NT2/D1 (cell line): ENCODE results near the gene CEMIP.

ENCODE experiments used
- DNase-seq: peaks from one replicate; pipeline ENCODE4 v3.0.0-alpha.2; 2011; ENCODE audit warnings: low read depth, low spot score
- H3K27me3 ChIP-seq: 2 replicates; pipeline ENCODE4 v1.6.0; 2011; ENCODE audit warnings: mild to moderate bottlenecking; ENCODE audit not compliant: insufficient read length, insufficient read depth
- H3K36me3 ChIP-seq: 2 replicates; pipeline ENCODE4 v1.6.1; 2011; ENCODE audit warnings: mild to moderate bottlenecking, low read length, mixed read lengths; ENCODE audit not compliant: insufficient read depth, insufficient read length
- H3K4me1 ChIP-seq: 2 replicates; pipeline ENCODE4 v1.5.1; 2011; ENCODE audit not compliant: insufficient read depth, insufficient read length
- H3K4me3 ChIP-seq: 2 replicates; pipeline ENCODE4 v1.5.1; 2011; ENCODE audit warnings: low read depth; ENCODE audit not compliant: insufficient read length
- H3K9ac ChIP-seq: 2 replicates; pipeline ENCODE4 v1.6.0; 2011; ENCODE audit warnings: low read depth; ENCODE audit not compliant: insufficient read length
- H3K9me3 ChIP-seq: 2 replicates; pipeline ENCODE4 v1.5.1; 2011; ENCODE audit warnings: mild to moderate bottlenecking, low read length; ENCODE audit not compliant: insufficient read depth
- SUZ12 ChIP-seq: IDR thresholded peaks from 2 replicates; pipeline ENCODE4 v1.6.1; 2011; ENCODE audit not compliant: insufficient read length, insufficient read depth; ENCODE audit errors: extremely low read depth
- YY1 ChIP-seq: IDR thresholded peaks from 2 replicates; pipeline ENCODE4 v1.6.1; 2011; ENCODE audit not compliant: insufficient read length, insufficient read depth
- ZNF274 ChIP-seq: IDR thresholded peaks from 2 replicates; pipeline ENCODE4 v1.6.1; 2011; ENCODE audit warnings: mild to moderate bottlenecking, low read depth, low read length

CEMIP gene

GRCh38 chr15:80832686-80833085 lies 53.5 kb downstream of the CEMIP start:
- no peak for TF ChIP-seq YY1
- TF ChIP-seq ZNF274 = no peak
- TF ChIP-seq SUZ12 = no peak
- H3K27me3 ChIP-seq = no peaks in the 10 kb centered on the region
- H3K36me3 ChIP-seq = no peaks in the 10 kb centered on the region
- no peaks in the 10 kb centered on the region for H3K4me1 ChIP-seq
- H3K4me3 ChIP-seq = no peak overlapping the region
- no peak overlapping the region for H3K9ac ChIP-seq
- DNase-seq = no peak
- no peaks in the 10 kb centered on the region for H3K9me3 ChIP-seq

- H3K27me3 ChIP-seq = no peaks in the 10 kb centered on the region
- H3K4me1 ChIP-seq = peaks cover 6% of the 10 kb centered on the region
- no peaks in the 10 kb centered on the region for H3K36me3 ChIP-seq
- TF ChIP-seq YY1 = no peak
- H3K9ac ChIP-seq = no peak overlapping the region
- H3K9me3 ChIP-seq = no peaks in the 10 kb centered on the region
- no peak overlapping the region for H3K4me3 ChIP-seq
- DNase-seq = no peak
These were observed 55.2 kb downstream of the CEMIP start for GRCh38 chr15:80834402-80834801.

GRCh38 chr15:80834906-80835305 lies 55.7 kb downstream of the CEMIP start:
- Histone ChIP-seq H3K27me3 (no peaks in the 10 kb centered on the region), H3K4me1 (peaks cover 10% of the 10 kb centered on the region)
- no peak for DNase-seq

GRCh38 chr15:80835336-80835735 lies 56.2 kb downstream of the CEMIP start:
- Histone ChIP-seq H3K36me3 (no peaks in the 10 kb centered on the region), H3K4me1 (peaks cover 10% of the 10 kb centered on the region), H3K4me3 (no peak overlapping the region), H3K9ac (no peak overlapping the region), H3K27me3 (no peaks in the 10 kb centered on the region), H3K9me3 (no peaks in the 10 kb centered on the region)
- TF ChIP-seq YY1 = no peak
- TF ChIP-seq ZNF274 = no peak
- no peak for TF ChIP-seq SUZ12
- no peak for DNase-seq

More at GRCh38 chr15:80834906-80835305, 55.7 kb downstream of the CEMIP start:
- TF ChIP-seq SUZ12 (no peak), YY1 (no peak), ZNF274 (no peak)
- Histone ChIP-seq H3K9me3 (no peaks in the 10 kb centered on the region), H3K9ac (no peak overlapping the region), H3K4me3 (no peak overlapping the region), H3K36me3 (no peaks in the 10 kb centered on the region)

- H3K9ac ChIP-seq = no peak overlapping the region
- H3K27me3 ChIP-seq = no peaks in the 10 kb centered on the region
- no peak overlapping the region for H3K4me3 ChIP-seq
- H3K4me1 ChIP-seq = peaks cover 10% of the 10 kb centered on the region
- TF ChIP-seq YY1 = no peak
- TF ChIP-seq ZNF274 = no peak
- no peak for TF ChIP-seq SUZ12
- no peaks in the 10 kb centered on the region for H3K36me3 ChIP-seq
- no peak for DNase-seq
- H3K9me3 ChIP-seq = no peaks in the 10 kb centered on the region
These were observed 57.1 kb downstream of the CEMIP start for GRCh38 chr15:80836223-80836622.

- no peak overlapping the region for H3K9ac ChIP-seq
- no peak for DNase-seq
These were observed 57.8 kb downstream of the CEMIP start for GRCh38 chr15:80837006-80837405.

GRCh38 chr15:80838012-80838411 lies 58.8 kb downstream of the CEMIP start:
- Histone ChIP-seq H3K36me3 (no peaks in the 10 kb centered on the region), H3K9ac (no peak overlapping the region), H3K27me3 (no peaks in the 10 kb centered on the region), H3K4me3 (no peak overlapping the region), H3K9me3 (no peaks in the 10 kb centered on the region), H3K4me1 (peaks cover 10% of the 10 kb centered on the region)
- no peak for DNase-seq
- TF ChIP-seq YY1 = no peak
- no peak for TF ChIP-seq SUZ12
- no peak for TF ChIP-seq ZNF274

More at GRCh38 chr15:80837006-80837405, 57.8 kb downstream of the CEMIP start:
- Histone ChIP-seq H3K27me3 (no peaks in the 10 kb centered on the region), H3K9me3 (no peaks in the 10 kb centered on the region), H3K4me3 (no peak overlapping the region), H3K4me1 (peaks cover 10% of the 10 kb centered on the region), H3K36me3 (no peaks in the 10 kb centered on the region)
- TF ChIP-seq SUZ12 = no peak
- no peak for TF ChIP-seq YY1
- no peak for TF ChIP-seq ZNF274

GRCh38 chr15:80838666-80839065 lies 59.5 kb downstream of the CEMIP start:
- Histone ChIP-seq H3K27me3 (no peaks in the 10 kb centered on the region), H3K4me1 (peaks cover 10% of the 10 kb centered on the region), H3K36me3 (no peaks in the 10 kb centered on the region), H3K9ac (no peak overlapping the region), H3K9me3 (no peaks in the 10 kb centered on the region), H3K4me3 (no peak overlapping the region)
- no peak for DNase-seq
- TF ChIP-seq ZNF274 (no peak), YY1 (no peak), SUZ12 (no peak)
